Activated T-cell treated with anti-CD3 and anti-CD28 coated beads for 4 hours (primary cell): Measurements from ENCODE around the gene PAX5.

ENCODE experiments used
- DNase-seq: peaks from one replicate; pipeline ENCODE4 v3.0.0-alpha.2; 2020

Gene PAX5

GRCh38 chr9:36823934-36824333, 210.1 kb downstream of the PAX5 start:
- DNase-seq = no peak

GRCh38 chr9:36823466-36823865, 210.6 kb downstream of the PAX5 start:
- DNase-seq = no peak

GRCh38 chr9:36822201-36822600, 211.9 kb downstream of the PAX5 start:
- DNase-seq = no peak

GRCh38 chr9:36820392-36820861, 213.6 kb downstream of the PAX5 start:
- DNase-seq = no peak

GRCh38 chr9:36818965-36819870, 214.8 kb downstream of the PAX5 start:
- DNase-seq = no peak

GRCh38 chr9:36818242-36818938, 215.7 kb downstream of the PAX5 start:
- DNase-seq = no peak

- DNase-seq = no peak
Observed at GRCh38 chr9:36817160-36817834, 216.8 kb downstream of the PAX5 start.

- no peak for DNase-seq
Observed at GRCh38 chr9:36816371-36816770, 217.7 kb downstream of the PAX5 start.

GRCh38 chr9:36815566-36816348, 218.3 kb downstream of the PAX5 start:
- no peak for DNase-seq

GRCh38 chr9:36815023-36815422, 219.0 kb downstream of the PAX5 start:
- DNase-seq = no peak

- DNase-seq = no peak
Observed at GRCh38 chr9:36813154-36813553, 220.9 kb downstream of the PAX5 start.

GRCh38 chr9:36812556-36812955, 221.5 kb downstream of the PAX5 start:
- no peak for DNase-seq

GRCh38 chr9:36808251-36808650, 225.8 kb downstream of the PAX5 start:
- no peak for DNase-seq

GRCh38 chr9:36803961-36804360, 230.1 kb downstream of the PAX5 start:
- no peak for DNase-seq

- no peak for DNase-seq
Observed at GRCh38 chr9:36802201-36802920, 231.7 kb downstream of the PAX5 start.

GRCh38 chr9:36800455-36800854, 233.6 kb downstream of the PAX5 start:
- DNase-seq = no peak

- no peak for DNase-seq
Observed at GRCh38 chr9:36798350-36799065, 235.6 kb downstream of the PAX5 start.

GRCh38 chr9:36797471-36798220, 236.4 kb downstream of the PAX5 start:
- no peak for DNase-seq

GRCh38 chr9:36796671-36797419, 237.2 kb downstream of the PAX5 start:
- no peak for DNase-seq

GRCh38 chr9:36794461-36794860, 239.6 kb downstream of the PAX5 start:
- DNase-seq = no peak
